Measurements from ENCODE around the gene AK5. TPM values are rescaled to one million over a fixed set of nuclear protein-coding genes. Genes with fewer than 3 reads are reported as not detected.

AK5 gene
- polyA plus RNA-seq, 2 of the 4 experiments (the other 2 are of a cell fraction) = 4.9 to 6.1 TPM

DNA sequence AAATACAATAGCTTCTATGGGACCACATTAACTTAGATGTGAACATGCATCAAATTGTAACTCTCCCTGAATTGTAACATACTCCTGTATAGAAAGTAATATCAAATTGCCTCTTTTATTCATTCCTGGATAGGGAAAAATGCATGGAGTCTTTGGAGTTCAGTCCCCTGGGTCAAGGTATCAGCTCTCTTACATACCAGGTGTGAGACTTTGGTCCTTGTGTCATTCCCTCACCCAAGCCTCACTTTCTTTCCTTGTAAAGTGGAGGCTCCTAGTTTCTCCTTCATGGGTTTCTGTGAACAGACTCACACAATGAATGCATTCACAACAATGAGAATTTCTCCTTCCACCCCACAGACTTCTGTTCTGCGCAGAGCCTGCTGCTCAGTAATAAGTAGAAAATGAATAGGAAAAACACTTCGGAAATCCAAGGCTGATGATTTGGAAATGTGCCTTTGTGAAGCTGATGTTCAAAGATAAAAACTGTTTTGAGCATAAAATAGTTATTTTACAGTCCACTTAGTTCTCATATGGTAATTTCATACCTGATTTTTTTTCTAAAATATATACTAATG is 185.3 kb downstream of the AK5 start:
- ChIA-PET POLR2A (no interaction called here), CTCF (no interaction called here)
- ATAC-seq = no peak
- FAIRE-seq = no peak
- no peak overlapping the region for H3K27ac ChIP-seq
- 0 out of 3 replicates have a peak, but pooled peaks cover 3% of the 10 kb centered on the region for H3K4me1 ChIP-seq
- 88% methylated on average over 2 of the region's 2 CpGs for WGBS (ENCODE audit: missing lambda C conversion rate)
- no peak overlapping the region for H3K4me2 ChIP-seq
- TF ChIP-seq JUNB (IDR thresholded peaks at IDR 0.05) (no peak), MAZ (IDR thresholded peaks at IDR 0.05; ENCODE audit: borderline replicate concordance, low read depth, low read length) (no peak), RARB (CRISPR knock-in tag; IDR thresholded peaks at IDR 0.05) (no peak), EHMT2 (IDR thresholded peaks at IDR 0.05; ENCODE audit: low read depth) (no peak), EHF (CRISPR knock-in tag; IDR thresholded peaks at IDR 0.05) (no peak), GATA3 (IDR thresholded peaks at IDR 0.05; ENCODE audit: borderline replicate concordance) (no peak), BHLHE40 (IDR thresholded peaks at IDR 0.05; ENCODE audit: low read depth, low read length) (no peak), FOSB (CRISPR knock-in tag; IDR thresholded peaks at IDR 0.05) (no peak), CBX8 (IDR thresholded peaks at IDR 0.05) (no peak), JUN (IDR thresholded peaks at IDR 0.05) (no peak)
- TF ChIP-seq, protein P1, sequence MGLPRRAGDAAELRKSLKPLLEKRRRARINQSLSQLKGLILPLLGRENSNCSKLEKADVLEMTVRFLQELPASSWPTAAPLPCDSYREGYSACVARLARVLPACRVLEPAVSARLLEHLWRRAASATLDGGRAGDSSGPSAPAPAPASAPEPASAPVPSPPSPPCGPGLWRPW (IDR thresholded peaks at IDR 0.05) = no peak
- TF ChIP-seq, protein P2, sequence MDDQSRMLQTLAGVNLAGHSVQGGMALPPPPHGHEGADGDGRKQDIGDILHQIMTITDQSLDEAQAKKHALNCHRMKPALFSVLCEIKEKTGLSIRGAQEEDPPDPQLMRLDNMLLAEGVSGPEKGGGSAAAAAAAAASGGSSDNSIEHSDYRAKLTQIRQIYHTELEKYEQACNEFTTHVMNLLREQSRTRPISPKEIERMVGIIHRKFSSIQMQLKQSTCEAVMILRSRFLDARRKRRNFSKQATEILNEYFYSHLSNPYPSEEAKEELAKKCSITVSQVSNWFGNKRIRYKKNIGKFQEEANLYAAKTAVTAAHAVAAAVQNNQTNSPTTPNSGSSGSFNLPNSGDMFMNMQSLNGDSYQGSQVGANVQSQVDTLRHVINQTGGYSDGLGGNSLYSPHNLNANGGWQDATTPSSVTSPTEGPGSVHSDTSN (IDR thresholded peaks at IDR 0.05) = no peak
- TF ChIP-seq, protein P3, sequence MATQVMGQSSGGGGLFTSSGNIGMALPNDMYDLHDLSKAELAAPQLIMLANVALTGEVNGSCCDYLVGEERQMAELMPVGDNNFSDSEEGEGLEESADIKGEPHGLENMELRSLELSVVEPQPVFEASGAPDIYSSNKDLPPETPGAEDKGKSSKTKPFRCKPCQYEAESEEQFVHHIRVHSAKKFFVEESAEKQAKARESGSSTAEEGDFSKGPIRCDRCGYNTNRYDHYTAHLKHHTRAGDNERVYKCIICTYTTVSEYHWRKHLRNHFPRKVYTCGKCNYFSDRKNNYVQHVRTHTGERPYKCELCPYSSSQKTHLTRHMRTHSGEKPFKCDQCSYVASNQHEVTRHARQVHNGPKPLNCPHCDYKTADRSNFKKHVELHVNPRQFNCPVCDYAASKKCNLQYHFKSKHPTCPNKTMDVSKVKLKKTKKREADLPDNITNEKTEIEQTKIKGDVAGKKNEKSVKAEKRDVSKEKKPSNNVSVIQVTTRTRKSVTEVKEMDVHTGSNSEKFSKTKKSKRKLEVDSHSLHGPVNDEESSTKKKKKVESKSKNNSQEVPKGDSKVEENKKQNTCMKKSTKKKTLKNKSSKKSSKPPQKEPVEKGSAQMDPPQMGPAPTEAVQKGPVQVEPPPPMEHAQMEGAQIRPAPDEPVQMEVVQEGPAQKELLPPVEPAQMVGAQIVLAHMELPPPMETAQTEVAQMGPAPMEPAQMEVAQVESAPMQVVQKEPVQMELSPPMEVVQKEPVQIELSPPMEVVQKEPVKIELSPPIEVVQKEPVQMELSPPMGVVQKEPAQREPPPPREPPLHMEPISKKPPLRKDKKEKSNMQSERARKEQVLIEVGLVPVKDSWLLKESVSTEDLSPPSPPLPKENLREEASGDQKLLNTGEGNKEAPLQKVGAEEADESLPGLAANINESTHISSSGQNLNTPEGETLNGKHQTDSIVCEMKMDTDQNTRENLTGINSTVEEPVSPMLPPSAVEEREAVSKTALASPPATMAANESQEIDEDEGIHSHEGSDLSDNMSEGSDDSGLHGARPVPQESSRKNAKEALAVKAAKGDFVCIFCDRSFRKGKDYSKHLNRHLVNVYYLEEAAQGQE (IDR thresholded peaks at IDR 0.05) = no peak
- TF ChIP-seq, protein P4, sequence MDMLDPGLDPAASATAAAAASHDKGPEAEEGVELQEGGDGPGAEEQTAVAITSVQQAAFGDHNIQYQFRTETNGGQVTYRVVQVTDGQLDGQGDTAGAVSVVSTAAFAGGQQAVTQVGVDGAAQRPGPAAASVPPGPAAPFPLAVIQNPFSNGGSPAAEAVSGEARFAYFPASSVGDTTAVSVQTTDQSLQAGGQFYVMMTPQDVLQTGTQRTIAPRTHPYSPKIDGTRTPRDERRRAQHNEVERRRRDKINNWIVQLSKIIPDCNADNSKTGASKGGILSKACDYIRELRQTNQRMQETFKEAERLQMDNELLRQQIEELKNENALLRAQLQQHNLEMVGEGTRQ (IDR thresholded peaks at IDR 0.05) = no peak
- no peak for DNase-seq (ENCODE audit: low read depth in 1 of 2, low spot score in 1 of 2)
- H3K9me3 ChIP-seq = no peaks in the 10 kb centered on the region
- no peak overlapping the region for H3K4me3 ChIP-seq

DNA sequence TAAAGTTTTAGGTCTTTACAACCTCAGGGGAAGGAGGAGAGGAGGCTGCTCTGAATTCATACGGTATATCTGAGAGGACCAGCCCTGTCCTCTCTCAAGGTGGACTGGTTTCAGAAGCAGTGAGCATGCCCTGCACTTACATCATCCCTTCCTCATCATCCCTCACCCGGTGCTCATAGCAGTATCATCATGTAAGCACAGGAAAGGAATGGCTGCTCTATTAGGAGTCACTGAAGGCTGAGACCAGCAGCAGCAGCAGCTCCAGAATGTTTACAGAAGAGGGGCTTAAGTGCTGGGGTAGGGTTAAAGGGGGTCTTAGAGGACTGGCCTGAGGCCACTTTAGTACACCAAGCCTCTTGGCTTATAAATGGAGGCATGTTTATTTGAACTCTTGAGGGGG is 185.9 kb downstream of the AK5 start:
- Histone ChIP-seq H3K27ac (no peak overlapping the region), H3K4me2 (no peak overlapping the region), H3K4me3 (no peak overlapping the region), H3K9me3 (no peaks in the 10 kb centered on the region), H3K4me1 (0 out of 3 replicates have a peak, but pooled peaks cover 3% of the 10 kb centered on the region)
- TF ChIP-seq RFX5 (IDR thresholded peaks at IDR 0.05) (no peak), ESRRA (IDR thresholded peaks at IDR 0.05; ENCODE audit: borderline replicate concordance, low read length) (no peak), POLR2A (IDR thresholded peaks at IDR 0.05; ENCODE audit: low read length) (no peak), SMC3 (IDR thresholded peaks at IDR 0.05) (no peak), NR3C1 (IDR thresholded peaks at IDR 0.05) (no peak), CHD2 (IDR thresholded peaks at IDR 0.05; ENCODE audit: low read length, partially characterized antibody) (no peak), ZNF302 (CRISPR knock-in tag; IDR thresholded peaks at IDR 0.05) (no peak), JUNB (IDR thresholded peaks at IDR 0.05) (no peak), ZC3H11A (IDR thresholded peaks at IDR 0.05) (no peak)
- TF ChIP-seq, protein P5, sequence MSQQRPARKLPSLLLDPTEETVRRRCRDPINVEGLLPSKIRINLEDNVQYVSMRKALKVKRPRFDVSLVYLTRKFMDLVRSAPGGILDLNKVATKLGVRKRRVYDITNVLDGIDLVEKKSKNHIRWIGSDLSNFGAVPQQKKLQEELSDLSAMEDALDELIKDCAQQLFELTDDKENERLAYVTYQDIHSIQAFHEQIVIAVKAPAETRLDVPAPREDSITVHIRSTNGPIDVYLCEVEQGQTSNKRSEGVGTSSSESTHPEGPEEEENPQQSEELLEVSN (IDR thresholded peaks at IDR 0.05; ENCODE audit: borderline replicate concordance, low read depth) = no peak
- TF ChIP-seq, protein P1 (IDR thresholded peaks at IDR 0.05) = no peak
- TF ChIP-seq, protein P6, sequence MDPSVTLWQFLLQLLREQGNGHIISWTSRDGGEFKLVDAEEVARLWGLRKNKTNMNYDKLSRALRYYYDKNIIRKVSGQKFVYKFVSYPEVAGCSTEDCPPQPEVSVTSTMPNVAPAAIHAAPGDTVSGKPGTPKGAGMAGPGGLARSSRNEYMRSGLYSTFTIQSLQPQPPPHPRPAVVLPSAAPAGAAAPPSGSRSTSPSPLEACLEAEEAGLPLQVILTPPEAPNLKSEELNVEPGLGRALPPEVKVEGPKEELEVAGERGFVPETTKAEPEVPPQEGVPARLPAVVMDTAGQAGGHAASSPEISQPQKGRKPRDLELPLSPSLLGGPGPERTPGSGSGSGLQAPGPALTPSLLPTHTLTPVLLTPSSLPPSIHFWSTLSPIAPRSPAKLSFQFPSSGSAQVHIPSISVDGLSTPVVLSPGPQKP (IDR thresholded peaks at IDR 0.05; ENCODE audit: low read depth, low read length) = no peak
- TF ChIP-seq, protein P7, sequence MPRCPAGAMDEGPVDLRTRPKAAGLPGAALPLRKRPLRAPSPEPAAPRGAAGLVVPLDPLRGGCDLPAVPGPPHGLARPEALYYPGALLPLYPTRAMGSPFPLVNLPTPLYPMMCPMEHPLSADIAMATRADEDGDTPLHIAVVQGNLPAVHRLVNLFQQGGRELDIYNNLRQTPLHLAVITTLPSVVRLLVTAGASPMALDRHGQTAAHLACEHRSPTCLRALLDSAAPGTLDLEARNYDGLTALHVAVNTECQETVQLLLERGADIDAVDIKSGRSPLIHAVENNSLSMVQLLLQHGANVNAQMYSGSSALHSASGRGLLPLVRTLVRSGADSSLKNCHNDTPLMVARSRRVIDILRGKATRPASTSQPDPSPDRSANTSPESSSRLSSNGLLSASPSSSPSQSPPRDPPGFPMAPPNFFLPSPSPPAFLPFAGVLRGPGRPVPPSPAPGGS (IDR thresholded peaks at IDR 0.05) = no peak
- FAIRE-seq (no peak), ATAC-seq (no peak), DNase-seq (ENCODE audit: low read depth in 1 of 2, low spot score in 1 of 2) (no peak)
- WGBS (ENCODE audit: missing lambda C conversion rate) = 69% methylated on average over 2 of the region's 2 CpGs
- CTCF ChIA-PET = no interaction called here
- POLR2A ChIA-PET = no interaction called here

Data from A549 (cell line).